ENCODE data around the gene PIGL. TPM values are rescaled to one million over a fixed set of nuclear protein-coding genes. Genes with fewer than 3 reads are reported as not detected.
"Not testable (repeated sequence)": the region's sequence is repeated elsewhere in the genome, so short reads cannot be mapped to it uniquely, and the experiment has no call there.

The PIGL gene
- total RNA-seq, 1 donor from 2014 or later = 14.8 TPM

DNA sequence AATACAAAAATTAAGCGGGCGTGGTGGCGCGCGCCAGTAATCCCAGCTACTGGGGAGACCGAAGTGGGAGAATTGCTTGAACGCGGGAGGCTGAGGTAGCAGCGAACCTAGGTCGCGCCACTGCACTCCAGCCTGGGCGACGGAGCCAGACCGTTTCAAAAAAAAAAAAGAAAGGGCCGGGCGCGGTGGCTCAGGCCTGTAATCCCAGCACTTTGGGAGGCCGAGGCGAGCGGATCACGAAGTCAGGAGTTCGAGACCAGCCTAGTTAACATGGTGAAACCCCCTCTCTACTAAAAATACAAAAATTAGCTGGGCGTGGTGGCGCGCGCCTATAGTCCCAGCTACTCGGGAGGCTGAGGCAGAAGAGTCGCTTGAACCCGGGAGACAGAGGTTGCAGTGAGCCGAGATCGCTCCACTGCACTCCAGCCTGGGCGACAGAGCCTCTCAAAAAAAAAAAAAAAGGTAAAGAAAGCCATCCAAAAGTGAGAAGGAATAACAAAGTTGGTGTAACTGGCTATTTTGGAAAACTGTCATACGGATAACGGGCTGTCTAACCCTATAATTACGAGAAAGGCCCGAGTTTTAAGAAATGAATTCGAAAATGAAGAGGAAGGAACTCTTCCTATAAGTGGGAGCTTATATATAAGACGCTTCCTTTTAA, 539 bp upstream of the PIGL start:
- DNase-seq (ENCODE audit: low read depth) = not testable (repeated sequence)

DNA sequence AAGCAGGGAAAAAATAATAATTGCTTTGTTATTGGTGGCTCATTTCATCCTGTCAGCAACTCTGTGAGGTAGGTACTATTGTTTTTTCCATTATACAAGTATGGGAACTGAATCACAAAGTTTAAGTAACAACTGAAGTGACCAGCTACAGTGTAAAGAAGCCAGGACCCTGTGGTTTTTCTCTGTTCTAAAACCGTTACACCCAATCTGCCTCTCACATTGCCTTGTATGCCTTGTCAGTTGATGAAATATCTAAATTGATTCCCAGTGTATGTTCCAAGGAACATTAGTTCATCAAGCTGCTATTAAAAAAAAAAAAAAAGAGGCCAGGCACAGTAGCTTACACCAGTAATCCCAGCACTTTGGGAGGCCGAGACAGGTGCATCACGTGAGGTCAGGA, 5.4 kb downstream of the PIGL start:
- DNase-seq (ENCODE audit: low read depth) = no peak

DNA sequence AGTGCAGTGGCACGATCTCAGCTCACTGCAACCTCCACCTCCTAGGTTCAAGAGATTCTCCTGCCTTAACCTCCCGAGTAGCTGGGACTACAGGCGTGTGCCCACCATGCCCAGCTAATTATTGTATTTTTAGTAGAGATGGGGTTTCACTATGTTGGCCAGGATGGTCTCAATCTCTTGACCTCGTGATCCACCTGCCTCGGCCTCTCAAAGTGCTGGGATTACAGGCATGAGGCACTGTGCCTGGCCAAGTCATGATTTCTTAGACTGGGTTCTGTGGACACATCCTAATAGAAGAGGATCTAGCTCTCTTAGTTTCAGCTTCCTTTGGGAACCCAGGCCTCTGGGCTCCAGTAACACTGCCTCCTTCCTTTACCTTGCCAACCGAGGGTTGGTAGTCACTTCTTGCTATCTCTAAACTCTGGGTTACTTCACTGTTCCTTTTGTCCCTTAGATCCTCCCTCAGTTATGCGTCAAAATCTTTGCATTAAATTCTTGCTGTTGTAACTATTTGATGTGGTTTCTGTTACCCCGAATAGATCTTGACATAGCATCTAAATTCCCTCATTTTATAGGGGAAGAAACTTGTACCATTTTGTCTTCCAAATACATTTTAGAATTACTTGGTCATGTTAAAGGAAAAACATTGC, 13.0 kb downstream of the PIGL start:
- DNase-seq (ENCODE audit: low read depth) = not testable (repeated sequence)

DNA sequence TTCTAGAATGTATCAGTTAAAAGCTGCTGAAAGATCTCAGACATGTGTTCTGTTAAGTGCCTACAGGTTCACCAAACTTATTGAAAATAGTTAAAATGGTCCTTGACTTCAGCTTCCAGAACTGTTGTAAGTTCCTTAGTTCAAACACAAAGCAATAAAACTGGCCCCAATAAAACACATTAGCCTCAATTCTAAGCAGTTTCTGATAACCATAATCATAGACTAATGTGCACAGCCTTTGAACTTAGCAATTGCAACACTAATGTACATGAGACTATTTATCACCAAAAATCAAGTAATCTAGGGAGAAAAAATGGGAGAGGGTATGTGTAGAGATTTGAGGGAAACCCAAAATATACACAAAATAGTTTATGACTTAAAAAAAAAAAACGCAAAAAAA, 15.4 kb downstream of the PIGL start:
- DNase-seq (ENCODE audit: low read depth) = no peak

DNA sequence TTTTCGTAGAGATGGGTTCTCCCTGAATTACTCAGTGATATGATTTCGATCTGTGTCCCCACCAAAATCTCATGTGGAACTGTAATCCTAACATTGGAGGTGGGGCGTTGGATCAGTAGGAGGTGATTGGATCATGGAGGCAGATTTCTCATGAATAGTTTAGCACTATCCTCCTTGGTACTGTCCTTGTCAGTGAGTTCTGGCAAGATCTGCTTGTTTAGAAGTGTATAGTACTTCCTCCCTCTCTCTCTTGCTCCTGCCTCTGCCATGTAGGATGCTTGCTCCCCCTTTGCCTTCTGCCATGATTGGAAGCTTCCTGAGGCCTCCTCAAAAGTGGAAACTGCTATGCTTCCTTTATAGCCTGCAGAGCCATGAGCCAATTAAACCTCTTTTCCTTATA, 22.9 kb downstream of the PIGL start:
- DNase-seq (ENCODE audit: low read depth) = no peak

DNA sequence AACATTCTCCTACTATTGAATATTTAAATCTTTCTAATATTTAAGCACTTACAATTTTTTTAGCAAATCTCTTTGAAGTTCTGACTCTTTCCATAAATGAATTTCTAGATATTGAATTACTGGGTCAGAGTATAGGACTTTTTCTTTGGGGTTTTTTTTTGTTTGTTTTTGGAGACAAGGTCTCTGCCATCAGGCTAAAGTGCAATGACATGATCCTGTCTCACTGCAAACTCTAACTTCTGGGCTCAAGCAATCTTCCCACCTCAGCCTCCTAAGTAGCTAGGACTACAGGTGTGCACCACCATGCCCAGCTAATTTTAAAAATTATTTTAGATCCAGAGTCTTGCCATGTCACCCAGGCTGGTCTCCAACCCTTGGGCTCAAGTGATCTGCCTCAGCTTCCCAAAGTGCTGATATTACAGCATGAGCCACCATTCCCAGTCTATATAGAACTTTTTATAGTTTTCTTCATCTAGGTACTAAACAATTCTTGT, 24.9 kb downstream of the PIGL start:
- DNase-seq (ENCODE audit: low read depth) = no peak

DNA sequence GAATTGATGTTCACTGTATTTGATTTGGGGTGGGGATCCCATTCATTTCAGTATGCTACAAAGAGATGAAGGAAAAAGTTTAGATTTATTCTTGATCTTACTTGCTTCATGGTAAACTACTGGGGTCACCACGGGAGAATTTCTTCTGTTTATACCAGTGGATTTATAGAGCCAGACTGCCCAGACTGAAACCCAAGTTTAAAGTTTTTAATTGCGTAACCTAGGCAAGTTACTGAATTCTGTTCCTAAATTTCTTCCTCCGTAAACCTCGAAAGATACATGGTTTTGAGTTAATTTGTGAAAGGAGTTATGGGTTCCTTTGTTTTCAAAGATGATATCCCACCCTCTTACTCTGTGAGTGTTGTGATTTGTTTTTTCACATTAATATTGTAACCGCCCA, 26.4 kb downstream of the PIGL start:
- no peak for DNase-seq (ENCODE audit: low read depth)

DNA sequence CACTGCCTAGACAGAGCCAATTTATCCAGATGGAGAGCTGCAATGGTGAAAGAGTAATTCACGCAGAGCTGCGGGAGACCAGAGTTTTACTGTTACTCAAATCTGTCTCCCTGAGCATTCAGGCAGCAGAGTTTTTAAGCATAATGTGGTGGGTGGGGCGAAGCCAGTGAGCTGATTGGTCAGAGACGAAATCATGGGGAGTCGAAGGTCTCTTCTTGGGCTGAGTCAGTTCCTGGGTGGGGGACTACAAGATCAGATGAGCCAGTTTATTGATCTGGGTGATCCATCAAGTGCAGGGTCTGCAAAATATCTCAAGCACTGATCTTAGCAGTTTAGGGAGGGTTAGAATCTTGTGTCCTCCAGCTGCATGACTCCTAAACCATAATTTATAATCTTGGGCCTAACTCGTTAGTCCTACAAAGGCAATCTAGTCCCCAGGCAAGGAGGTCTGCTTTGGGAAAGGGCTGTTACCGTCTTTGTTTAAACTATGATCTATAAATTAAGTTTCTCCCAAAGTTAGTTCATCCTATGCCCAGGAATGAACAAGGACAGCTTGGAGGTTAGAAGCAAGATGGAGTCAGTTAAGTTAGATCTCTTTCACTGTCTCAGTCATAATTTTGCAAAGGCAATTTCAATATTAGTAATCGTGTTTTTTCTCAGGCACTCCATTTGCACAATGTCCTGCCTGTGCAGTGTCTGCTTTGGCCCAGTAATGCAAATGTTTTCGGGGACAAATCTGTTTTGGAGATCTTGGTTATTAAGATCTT, 27.0 kb downstream of the PIGL start:
- DNase-seq (ENCODE audit: low read depth) = no peak

DNA sequence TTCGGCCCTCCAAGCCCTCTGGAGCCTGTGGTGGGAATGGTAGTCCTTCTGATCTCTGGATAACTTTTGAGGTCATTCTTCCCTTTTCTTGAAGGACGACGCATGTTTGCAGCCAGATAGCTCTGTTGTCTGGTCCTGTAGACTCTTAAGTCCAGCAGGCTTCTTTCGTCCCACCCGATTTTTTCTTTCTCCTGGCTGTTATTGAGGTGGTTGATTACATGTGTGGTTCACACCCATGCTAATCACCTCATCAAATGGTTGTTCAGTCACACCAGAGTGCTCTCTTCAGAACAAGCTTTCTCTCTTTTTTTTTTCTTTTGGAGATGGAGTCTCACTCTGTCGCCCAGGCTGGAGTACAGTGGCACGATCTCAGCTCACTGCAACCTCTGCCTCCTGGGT, 30.6 kb downstream of the PIGL start:
- DNase-seq (ENCODE audit: low read depth) = no peak

DNA sequence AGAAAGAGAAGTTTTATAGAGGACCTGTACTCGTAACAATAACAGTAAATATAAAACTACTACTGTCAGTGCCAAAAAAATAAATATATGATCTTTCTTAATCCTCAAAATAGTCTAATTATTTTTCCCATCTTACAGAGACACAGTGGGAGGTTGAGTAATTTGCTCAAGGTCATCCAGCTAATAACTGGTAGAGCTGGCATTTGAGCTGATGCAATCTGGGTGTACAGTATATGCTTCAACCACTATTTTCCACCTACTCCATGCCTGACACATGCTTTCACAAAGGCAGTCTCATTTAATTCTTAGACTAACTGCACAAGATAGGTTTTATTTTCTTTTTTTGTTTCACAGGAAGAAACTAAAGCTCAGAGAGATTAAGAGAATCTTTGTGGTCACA, 33.6 kb downstream of the PIGL start:
- peak; percentile 43 for DNase-seq (ENCODE audit: low read depth)

DNA sequence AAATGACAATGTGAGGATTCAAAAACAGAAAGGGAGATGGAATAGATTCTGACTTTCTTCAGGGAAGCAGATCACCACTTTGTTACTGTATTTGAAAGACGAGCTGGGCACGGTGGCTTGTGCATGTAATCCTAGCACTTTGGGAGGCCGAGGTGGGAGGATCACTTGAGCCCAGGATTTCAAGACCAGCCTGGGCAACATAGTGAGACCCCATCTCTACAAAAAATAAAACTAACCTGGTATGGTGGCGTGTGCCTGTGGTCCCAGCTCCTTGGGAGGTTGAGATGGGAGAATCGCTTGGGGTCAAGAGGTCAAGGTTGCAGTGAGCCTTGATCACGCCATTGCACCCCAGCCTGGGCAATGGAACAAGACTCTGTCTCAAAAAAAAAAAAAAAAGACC, 34.0 kb downstream of the PIGL start:
- no peak for DNase-seq (ENCODE audit: low read depth)

DNA sequence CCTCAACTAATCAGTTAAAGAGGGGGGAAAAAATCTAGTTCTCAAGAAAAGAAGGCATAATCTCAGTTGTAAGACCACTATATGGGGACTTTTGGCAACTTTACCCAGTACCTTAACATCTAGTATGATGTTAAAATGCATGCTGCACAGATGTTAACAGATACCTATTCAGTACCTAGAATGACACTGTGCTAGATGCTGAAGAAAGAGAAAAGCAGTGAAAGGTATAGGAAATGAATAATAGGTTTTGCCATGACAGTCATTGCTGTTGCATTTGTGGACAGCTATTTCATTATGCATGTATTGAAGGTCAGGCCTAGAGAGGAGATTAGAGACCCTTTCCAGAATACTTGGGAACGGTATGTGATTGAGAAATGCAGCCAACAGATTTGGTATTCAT, 34.5 kb downstream of the PIGL start:
- no peak for DNase-seq (ENCODE audit: low read depth)

DNA sequence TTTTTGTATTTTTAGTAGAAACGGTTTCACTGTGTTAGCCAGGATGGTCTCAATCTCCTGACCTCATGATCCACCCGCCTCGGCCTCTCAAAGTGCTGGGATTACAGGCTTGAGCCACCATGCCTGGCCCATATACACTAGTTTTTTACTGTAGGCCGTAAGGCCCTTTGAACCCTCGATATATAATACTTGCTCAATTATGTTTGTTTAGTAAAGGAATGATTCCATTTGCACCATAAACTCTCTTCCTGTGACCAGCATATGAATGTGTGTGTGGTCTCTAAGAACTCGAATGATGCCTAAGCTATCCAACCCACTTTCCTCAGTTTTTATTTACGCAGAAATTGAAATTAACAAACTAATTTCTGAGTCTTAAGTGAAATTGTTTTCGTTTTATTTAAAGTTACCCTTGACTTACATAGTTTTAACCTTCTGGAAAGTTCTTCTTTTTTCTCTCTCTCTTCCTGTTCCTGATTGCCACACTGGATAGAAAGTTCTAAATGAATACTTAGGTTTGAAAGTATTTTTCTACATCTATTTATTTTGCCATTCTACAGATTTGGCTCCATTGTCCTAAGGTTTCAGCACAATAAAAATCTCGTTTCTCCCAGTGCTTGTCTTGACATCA, 37.9 kb downstream of the PIGL start:
- DNase-seq (ENCODE audit: low read depth) = no peak

DNA sequence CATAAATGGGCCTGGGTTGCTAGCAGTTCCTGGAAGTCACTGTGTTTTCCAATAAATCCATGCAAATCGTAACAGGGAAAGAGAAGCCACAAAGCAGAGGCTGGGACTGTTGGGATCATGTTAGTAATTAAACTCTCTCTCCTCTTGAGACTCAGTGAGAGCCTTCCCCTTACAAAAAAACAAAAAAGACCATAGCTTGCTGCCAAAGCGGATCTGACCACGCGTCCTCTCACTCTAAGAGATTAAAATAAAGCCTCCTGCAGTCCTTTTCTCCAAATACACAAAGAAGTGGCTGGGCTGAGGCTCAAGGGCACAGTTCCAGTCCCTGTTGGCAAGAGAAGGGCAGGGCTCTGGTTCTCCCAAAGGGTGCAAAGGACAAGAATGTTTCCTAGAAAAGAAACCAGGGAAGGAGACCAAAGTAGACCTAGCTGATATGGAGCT, 38.5 kb downstream of the PIGL start:
- no peak for DNase-seq (ENCODE audit: low read depth)

DNA sequence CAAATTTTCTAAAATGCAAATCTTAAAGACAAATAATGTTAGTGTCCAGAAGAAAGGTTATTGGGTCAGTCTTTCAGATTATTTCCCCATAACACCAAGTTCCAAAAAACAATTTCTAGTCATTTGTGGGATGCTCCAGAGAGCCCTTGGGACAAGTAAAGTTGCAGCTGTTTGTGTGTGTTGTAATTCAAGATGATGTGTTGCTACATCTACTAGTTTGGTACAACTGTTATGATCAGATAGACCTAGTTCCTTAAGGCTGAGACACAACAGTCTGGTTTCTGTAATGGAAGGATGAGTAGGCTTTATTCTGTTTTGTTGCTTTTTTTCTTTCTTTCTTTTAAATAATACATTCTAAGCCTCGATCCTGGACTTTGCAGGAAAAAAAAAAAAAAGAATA, 41.9 kb downstream of the PIGL start:
- DNase-seq (ENCODE audit: low read depth) = no peak

DNA sequence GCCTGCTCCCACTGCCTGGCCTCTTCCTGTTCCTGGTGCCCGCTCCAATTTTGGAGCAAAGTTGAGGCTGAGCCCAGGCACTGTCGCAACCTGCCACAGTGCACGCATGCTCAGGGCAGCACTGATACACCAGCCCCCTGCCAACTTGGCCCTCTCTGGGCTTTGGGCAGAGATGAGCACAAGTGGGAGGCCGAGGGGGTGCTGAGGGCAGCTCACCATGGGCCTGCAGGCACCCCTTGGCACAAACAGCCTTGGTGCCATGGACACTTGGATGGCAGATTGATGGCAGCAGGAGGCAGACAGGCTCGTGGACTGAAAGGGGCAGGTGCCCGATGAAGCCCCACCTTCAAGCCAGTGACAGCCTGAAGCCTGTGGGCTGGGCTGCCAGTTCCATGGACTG, 42.9 kb downstream of the PIGL start:
- no peak for DNase-seq (ENCODE audit: low read depth)

DNA sequence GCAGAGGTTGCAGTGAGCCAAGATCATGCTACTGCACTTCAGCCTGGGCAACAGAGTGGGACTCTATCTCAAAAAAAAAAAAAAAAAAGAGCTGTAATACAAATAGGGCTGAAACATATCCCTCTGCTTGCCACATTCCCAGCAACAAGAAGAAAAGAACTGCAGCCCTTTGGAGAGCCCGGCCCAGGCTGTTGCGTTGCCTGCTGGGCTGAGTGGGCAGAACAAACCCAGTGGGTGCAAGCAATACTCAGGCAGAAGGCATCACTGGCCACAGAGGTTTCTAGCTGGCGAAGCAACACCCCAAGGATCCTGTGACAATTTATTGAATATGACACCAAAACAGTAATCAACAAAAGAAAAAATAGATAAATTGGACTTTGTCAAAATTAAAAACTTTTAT, 44.0 kb downstream of the PIGL start:
- no peak for DNase-seq (ENCODE audit: low read depth)

DNA sequence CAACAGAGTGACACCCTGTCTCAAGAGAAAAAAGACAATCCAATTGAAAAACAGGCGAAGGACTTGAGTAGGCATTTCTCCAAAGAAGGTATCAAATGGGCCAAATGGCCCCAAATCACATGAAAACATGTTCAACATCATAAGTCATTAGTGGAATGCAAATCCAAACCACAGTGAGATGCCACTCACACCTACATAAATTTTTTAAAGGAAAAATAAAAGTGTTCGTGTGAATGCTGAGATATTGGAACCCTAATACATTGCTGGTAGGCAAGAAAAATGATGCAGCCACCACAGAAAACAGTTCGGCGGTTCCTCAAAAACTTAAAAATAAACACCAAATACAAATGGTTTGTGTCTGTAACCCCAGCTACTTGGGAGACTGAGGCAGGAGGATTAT, 45.2 kb downstream of the PIGL start:
- DNase-seq (ENCODE audit: low read depth) = no peak

DNA sequence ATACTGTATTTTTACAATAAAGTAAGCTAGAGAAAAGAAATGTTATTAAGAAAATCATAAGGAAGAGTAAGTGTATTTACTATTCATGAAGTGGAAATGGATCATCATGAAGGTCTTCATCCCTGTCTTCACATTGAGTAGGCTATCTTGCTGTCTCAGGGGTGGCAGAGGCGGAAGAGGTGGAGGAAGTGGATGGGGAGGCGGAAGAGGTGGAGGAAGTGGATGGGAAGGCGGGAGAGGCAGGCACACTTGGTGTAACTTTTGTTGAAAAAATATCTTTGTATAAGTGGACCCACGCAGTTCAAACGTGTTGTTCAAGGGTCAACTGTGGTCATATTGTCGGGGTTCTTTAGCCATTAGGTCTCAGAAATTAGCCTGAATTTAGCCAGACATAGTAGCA, 50.2 kb downstream of the PIGL start:
- DNase-seq (ENCODE audit: low read depth) = no peak

DNA sequence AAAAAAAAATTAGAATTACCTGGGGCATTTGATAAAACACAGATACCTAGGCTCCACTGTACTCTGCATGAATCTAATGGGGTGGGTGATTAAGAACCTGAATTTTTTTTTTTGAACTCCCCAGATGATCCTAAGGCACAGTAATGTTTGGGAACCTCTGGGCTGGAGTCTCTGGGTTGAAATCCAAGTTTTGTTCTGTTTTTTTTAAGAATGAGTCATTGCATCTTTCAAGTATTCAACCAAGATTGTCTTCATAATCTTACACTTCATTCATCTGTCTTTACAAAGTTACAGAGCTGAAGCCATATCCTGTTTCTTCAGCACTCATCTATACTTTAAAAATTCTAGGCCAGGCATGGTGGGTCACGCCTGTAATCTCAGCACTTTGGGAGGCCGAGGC, 52.6 kb downstream of the PIGL start:
- DNase-seq (ENCODE audit: low read depth) = peak; percentile 30

DNA sequence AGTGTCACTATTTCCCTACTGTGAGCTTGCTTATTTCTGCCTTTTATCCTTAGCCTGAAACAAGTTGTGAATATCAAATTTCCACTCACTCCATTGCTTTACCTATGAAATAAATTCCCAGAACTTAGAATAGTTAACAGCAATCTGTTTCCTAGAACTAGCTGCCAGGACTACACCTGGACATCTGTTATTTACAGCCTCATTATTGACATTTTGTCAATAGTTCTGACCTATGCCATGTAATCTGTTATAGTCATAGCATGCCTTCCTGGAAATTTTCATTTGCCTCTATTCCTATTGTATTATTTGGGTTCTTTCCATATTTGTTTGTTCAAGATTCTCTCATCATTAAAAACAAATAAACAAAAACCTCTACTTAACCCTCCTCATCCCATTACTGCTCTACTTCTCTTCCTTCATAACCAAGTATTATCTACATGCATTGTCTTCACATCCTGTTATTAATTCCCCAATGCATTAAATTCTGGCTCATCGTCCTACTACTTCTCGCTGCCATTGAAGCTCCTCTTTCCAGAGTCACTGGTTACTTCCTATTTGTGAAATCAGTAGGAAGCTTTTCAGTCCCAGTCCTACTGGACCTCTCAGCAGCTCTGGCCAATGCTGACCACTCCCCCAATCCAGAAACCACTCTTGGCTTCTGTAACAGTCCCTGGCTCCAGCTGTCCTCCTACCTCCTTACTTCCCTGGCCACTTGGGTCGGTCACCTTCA, 55.3 kb downstream of the PIGL start:
- DNase-seq (ENCODE audit: low read depth) = no peak

DNA sequence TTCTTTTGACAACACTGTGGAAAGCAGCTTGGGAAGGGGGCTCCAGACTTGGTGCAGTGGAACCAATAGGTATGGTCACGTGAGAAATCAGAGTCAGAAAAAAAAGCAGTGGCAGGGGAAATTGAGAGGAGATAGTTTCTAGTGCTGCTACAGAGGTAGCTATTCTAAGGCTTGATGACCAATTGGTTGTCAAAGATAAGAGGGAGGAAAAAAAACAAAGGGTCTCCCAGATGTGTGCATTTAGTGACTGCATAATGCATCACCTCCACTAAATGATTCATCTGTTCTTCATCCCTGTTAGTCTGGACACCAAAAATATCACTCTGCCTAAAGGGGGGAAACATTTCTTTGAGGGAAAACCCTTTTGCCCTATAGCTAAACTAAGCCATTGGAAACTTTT, 56.5 kb downstream of the PIGL start:
- DNase-seq (ENCODE audit: low read depth) = no peak
